Measurements from ENCODE around the gene CTXND1.

DNA sequence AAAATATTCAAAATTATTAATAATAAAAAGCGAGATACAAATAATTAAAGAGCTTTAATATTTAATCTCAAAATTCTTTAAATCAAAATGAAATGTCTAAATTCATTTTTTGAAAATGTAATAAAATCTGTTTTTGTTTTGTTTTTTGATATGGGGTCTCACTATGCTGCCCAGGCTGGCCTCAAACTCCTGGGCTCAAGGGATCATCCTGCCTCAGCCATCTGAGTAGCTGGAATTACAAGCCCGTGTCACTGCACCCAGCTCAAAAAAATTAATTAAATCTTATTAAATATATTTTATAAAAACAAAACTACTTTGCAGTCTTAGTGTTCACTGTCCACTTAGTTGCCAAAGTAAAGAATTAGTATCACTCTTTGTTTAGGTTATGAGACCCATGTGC lies 60.8 kb downstream of the CTXND1 start:
- TF ChIP-seq, protein P1, sequence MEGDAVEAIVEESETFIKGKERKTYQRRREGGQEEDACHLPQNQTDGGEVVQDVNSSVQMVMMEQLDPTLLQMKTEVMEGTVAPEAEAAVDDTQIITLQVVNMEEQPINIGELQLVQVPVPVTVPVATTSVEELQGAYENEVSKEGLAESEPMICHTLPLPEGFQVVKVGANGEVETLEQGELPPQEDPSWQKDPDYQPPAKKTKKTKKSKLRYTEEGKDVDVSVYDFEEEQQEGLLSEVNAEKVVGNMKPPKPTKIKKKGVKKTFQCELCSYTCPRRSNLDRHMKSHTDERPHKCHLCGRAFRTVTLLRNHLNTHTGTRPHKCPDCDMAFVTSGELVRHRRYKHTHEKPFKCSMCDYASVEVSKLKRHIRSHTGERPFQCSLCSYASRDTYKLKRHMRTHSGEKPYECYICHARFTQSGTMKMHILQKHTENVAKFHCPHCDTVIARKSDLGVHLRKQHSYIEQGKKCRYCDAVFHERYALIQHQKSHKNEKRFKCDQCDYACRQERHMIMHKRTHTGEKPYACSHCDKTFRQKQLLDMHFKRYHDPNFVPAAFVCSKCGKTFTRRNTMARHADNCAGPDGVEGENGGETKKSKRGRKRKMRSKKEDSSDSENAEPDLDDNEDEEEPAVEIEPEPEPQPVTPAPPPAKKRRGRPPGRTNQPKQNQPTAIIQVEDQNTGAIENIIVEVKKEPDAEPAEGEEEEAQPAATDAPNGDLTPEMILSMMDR (IDR thresholded peaks at IDR 0.05; ENCODE audit: low read depth, low read length, poor library complexity, severe bottlenecking) = no peak
- TF ChIP-seq EZH2phosphoT487 (IDR thresholded peaks at IDR 0.05; ENCODE audit: borderline replicate concordance, low read length) = no peak

Measured in DOHH2 (cell line).